GM23338 (cell line): ENCODE data around the gene DIP2C. TPM values are rescaled to one million over a fixed set of nuclear protein-coding genes. Genes with fewer than 3 reads are reported as not detected.

Experiments used
- ATAC-seq: fragments of 200-7000 bp; cut with Tn5 transposase; 3 replicates; pipeline ENCODE4 v1.9.1; 2020
- DNase-seq: peaks from one replicate; pipeline ENCODE4 v3.0.0-alpha.2; 2015; ENCODE audit warnings: low spot score
- H2AFZ ChIP-seq: fragments of 200-600 bp; sonication (generic); 2 replicates; pipeline ENCODE4 v1.8.0; 2016; ENCODE audit warnings: antibody characterized with exemption, mild to moderate bottlenecking, moderate library complexity
- H3F3A ChIP-seq: fragments of 200-600 bp; sonication (generic); replicated peaks from 2 replicates; pipeline ENCODE4 v1.8.0; 2017; ENCODE audit warnings: antibody characterized with exemption, mixed run types, low read depth
- H3K27ac ChIP-seq: fragments of 200-600 bp; sonication (generic); 2 replicates; pipeline ENCODE4 v1.6.1; 2016; ENCODE audit warnings: low read depth
- H3K27me3 ChIP-seq: fragments of 200-600 bp; sonication (generic); 2 replicates; pipeline ENCODE4 v1.8.0; 2016; ENCODE audit warnings: mild to moderate bottlenecking, mixed run types, moderate library complexity; ENCODE audit not compliant: insufficient read depth
- H3K36me3 ChIP-seq: fragments of 200-600 bp; sonication (generic); 2 replicates; pipeline ENCODE4 v1.8.0; 2016; ENCODE audit warnings: mild to moderate bottlenecking; ENCODE audit not compliant: insufficient read depth
- H3K4me1 ChIP-seq: fragments of 200-600 bp; sonication (generic); 2 replicates; pipeline ENCODE4 v1.8.0; 2016; ENCODE audit warnings: mild to moderate bottlenecking, moderate library complexity; ENCODE audit not compliant: insufficient read depth
- H3K4me2 ChIP-seq: fragments of 200-600 bp; sonication (generic); 2 replicates; pipeline ENCODE4 v1.7.1; 2017; ENCODE audit warnings: mixed run types
- H3K4me3 ChIP-seq: fragments of 200-600 bp; sonication (generic); 2 replicates; pipeline ENCODE4 v1.6.1; 2016; ENCODE audit warnings: mixed run types
- H3K79me2 ChIP-seq: fragments of 200-600 bp; sonication (generic); replicated peaks from 2 replicates; pipeline ENCODE4 v1.8.0; 2017; ENCODE audit warnings: mild to moderate bottlenecking; ENCODE audit not compliant: insufficient read depth
- H3K9me2 ChIP-seq: fragments of 200-600 bp; sonication (generic); 2 replicates; pipeline ENCODE4 v1.8.0; 2017; ENCODE audit not compliant: insufficient read depth
- H4K20me1 ChIP-seq: fragments of 200-600 bp; sonication (generic); replicated peaks from 2 replicates; pipeline ENCODE4 v1.8.0; 2017; ENCODE audit warnings: mild to moderate bottlenecking; ENCODE audit not compliant: insufficient read depth
- H3K27ac Mint-ChIP-seq: 2 replicates; pipeline ENCODE4 v1.8.0; 2020; ENCODE audit warnings: inconsistent platforms, mild to moderate bottlenecking, moderate library complexity, mixed read lengths
- H3K27me3 Mint-ChIP-seq: 3 replicates; pipeline ENCODE4 v1.8.0; 2022; ENCODE audit warnings: low read depth, mild to moderate bottlenecking, moderate library complexity, mixed read lengths, inconsistent platforms; ENCODE audit not compliant: insufficient read depth, poor library complexity
- H3K36me3 Mint-ChIP-seq: 3 replicates; pipeline ENCODE4 v1.8.0; 2021; ENCODE audit warnings: low read depth, mild to moderate bottlenecking, inconsistent platforms, moderate library complexity, mixed read lengths
- H3K4me1 Mint-ChIP-seq: 3 replicates; pipeline ENCODE4 v1.8.0; 2020; ENCODE audit warnings: mild to moderate bottlenecking, inconsistent platforms, mixed read lengths
- H3K4me3 Mint-ChIP-seq: 3 replicates; pipeline ENCODE4 v1.8.0; 2021; ENCODE audit warnings: moderate library complexity, mild to moderate bottlenecking, inconsistent platforms, mixed read lengths
- H3K9me3 Mint-ChIP-seq: 3 replicates; pipeline ENCODE4 v1.8.0; 2020; ENCODE audit warnings: moderate library complexity, mild to moderate bottlenecking, inconsistent platforms, mixed read lengths
- CTCF ChIP-seq, 2 experiments: fragments of 200-600 bp in 1 of 2; sonication (generic) in 1 of 2; conservative IDR thresholded peaks; 2 replicates each; pipeline versions ENCODE4 v1.5.1 to v1.6.1; 2016 to 2017; ENCODE audit warnings: antibody characterized with exemption in 2 of 2, low read depth in 2 of 2, mild to moderate bottlenecking in 2 of 2, moderate library complexity in 1 of 2
- EZH2phosphoT487 ChIP-seq: fragments of 200-600 bp; sonication (generic); IDR thresholded peaks from one replicate; pipeline ENCODE4 v1.8.1; 2018; ENCODE audit warnings: antibody characterized with exemption; ENCODE audit not compliant: unreplicated experiment
- NANOG ChIP-seq: IDR thresholded peaks from 2 replicates; pipeline ENCODE4 v1.6.1; 2016; ENCODE audit warnings: antibody characterized with exemption, borderline replicate concordance
- polyA plus RNA-seq: library from polyadenylated mRNA; unstranded; fragments of >200 nt; fragmentation: Nextera tagmentation; extraction: Ambion mirVana; gene quantifications from 2 replicates; pipeline ENCODE4 v1.2.1, GENCODE V29; 2016
- total RNA-seq: library from RNA; depleted of rRNA; stranded (reverse); fragments of >200 nt; shearing (Covaris generic); gene quantifications from 2 replicates; pipeline ENCODE4 v1.2.3, GENCODE V29; 2014
- TF ChIP-seq, protein P1 (sequence below): fragments of 250-450 bp; sonication (Bioruptor Pico); IDR thresholded peaks from 2 replicates; pipeline ENCODE4 v1.5.0; 2020; ENCODE audit warnings: mild to moderate bottlenecking, moderate library complexity
- TF ChIP-seq, protein P2 (sequence below): IDR thresholded peaks from 2 replicates; pipeline ENCODE4 v1.6.1; 2016; ENCODE audit warnings: antibody characterized with exemption

DIP2C gene
- total and polyA plus RNA-seq, 2 experiments from 2014 or later: 5.1 to 7.7 TPM

GRCh38 chr10:624605-625332, 64.7 kb downstream of the DIP2C start (continued):
- no peak for TF ChIP-seq CTCF (conservative IDR thresholded peaks at IDR 0.05; ENCODE audit: low read depth in 2 of 2)
- TF ChIP-seq NANOG: no peak

DNA sequence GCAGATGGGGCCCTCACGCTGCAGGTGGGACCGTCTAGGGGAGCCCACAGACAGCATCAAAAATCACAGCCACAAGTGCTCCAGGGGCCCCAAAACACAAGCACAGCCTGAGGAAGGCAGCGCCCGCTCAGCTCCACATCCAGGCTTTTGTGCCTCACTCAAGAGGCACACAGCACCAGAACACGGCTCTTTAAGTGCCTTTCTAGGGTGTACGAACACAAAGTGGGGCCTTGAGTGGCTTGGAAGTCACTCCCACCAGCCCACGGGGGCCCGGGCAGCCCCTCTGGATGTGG, 65.2 kb downstream of the DIP2C start:
- DNase-seq (no peak), ATAC-seq (peak; percentile 21)
- Histone ChIP-seq H3K79me2 (peaks cover 18% of the 10 kb centered on the region), H3K27ac (no peak overlapping the region), H3K9me2 (no peaks in the 10 kb centered on the region), H3K4me2 (no peak overlapping the region), H4K20me1 (no peaks in the 10 kb centered on the region), H3K4me1 (peaks cover 12% of the 10 kb centered on the region), H3K36me3 (no peaks in the 10 kb centered on the region), H3K27me3 (no peaks in the 10 kb centered on the region), H3K4me3 (no peak overlapping the region), H2AFZ (no peak overlapping the region), H3F3A (peaks cover 3% of the 10 kb centered on the region; the same call in 1 of the 2 replicates)
- Mint-ChIP-seq H3K27ac (peak overlapping the region; percentile 29; the same call in 1 of the 2 replicates), H3K27me3 (peaks cover 17% of the 10 kb centered on the region), H3K36me3 (no peaks in the 10 kb centered on the region; the same call in 2 of the 3 replicates), H3K9me3 (no peaks in the 10 kb centered on the region), H3K4me1 (peaks cover 39% of the 10 kb centered on the region), H3K4me3 (peak overlapping the region; percentile 51)
- TF ChIP-seq, protein P1, sequence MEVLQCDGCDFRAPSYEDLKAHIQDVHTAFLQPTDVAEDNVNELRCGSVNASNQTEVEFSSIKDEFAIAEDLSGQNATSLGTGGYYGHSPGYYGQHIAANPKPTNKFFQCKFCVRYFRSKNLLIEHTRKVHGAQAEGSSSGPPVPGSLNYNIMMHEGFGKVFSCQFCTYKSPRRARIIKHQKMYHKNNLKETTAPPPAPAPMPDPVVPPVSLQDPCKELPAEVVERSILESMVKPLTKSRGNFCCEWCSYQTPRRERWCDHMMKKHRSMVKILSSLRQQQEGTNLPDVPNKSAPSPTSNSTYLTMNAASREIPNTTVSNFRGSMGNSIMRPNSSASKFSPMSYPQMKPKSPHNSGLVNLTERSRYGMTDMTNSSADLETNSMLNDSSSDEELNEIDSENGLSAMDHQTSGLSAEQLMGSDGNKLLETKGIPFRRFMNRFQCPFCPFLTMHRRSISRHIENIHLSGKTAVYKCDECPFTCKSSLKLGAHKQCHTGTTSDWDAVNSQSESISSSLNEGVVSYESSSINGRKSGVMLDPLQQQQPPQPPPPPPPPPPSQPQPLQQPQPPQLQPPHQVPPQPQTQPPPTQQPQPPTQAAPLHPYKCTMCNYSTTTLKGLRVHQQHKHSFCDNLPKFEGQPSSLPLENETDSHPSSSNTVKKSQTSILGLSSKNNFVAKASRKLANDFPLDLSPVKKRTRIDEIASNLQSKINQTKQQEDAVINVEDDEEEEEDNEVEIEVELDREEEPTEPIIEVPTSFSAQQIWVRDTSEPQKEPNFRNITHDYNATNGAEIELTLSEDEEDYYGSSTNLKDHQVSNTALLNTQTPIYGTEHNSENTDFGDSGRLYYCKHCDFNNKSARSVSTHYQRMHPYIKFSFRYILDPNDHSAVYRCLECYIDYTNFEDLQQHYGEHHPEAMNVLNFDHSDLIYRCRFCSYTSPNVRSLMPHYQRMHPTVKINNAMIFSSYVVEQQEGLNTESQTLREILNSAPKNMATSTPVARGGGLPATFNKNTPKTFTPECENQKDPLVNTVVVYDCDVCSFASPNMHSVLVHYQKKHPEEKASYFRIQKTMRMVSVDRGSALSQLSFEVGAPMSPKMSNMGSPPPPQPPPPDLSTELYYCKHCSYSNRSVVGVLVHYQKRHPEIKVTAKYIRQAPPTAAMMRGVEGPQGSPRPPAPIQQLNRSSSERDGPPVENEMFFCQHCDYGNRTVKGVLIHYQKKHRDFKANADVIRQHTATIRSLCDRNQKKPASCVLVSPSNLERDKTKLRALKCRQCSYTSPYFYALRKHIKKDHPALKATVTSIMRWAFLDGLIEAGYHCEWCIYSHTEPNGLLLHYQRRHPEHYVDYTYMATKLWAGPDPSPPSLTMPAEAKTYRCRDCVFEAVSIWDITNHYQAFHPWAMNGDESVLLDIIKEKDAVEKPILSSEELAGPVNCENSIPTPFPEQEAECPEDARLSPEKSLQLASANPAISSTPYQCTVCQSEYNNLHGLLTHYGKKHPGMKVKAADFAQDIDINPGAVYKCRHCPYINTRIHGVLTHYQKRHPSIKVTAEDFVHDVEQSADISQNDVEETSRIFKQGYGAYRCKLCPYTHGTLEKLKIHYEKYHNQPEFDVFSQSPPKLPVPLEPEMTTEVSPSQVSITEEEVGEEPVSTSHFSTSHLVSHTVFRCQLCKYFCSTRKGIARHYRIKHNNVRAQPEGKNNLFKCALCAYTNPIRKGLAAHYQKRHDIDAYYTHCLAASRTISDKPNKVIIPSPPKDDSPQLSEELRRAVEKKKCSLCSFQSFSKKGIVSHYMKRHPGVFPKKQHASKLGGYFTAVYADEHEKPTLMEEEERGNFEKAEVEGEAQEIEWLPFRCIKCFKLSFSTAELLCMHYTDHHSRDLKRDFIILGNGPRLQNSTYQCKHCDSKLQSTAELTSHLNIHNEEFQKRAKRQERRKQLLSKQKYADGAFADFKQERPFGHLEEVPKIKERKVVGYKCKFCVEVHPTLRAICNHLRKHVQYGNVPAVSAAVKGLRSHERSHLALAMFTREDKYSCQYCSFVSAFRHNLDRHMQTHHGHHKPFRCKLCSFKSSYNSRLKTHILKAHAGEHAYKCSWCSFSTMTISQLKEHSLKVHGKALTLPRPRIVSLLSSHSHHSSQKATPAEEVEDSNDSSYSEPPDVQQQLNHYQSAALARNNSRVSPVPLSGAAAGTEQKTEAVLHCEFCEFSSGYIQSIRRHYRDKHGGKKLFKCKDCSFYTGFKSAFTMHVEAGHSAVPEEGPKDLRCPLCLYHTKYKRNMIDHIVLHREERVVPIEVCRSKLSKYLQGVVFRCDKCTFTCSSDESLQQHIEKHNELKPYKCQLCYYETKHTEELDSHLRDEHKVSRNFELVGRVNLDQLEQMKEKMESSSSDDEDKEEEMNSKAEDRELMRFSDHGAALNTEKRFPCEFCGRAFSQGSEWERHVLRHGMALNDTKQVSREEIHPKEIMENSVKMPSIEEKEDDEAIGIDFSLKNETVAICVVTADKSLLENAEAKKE (CRISPR knock-in tag): no peak
- no peak for TF ChIP-seq EZH2phosphoT487
- TF ChIP-seq, protein P2, sequence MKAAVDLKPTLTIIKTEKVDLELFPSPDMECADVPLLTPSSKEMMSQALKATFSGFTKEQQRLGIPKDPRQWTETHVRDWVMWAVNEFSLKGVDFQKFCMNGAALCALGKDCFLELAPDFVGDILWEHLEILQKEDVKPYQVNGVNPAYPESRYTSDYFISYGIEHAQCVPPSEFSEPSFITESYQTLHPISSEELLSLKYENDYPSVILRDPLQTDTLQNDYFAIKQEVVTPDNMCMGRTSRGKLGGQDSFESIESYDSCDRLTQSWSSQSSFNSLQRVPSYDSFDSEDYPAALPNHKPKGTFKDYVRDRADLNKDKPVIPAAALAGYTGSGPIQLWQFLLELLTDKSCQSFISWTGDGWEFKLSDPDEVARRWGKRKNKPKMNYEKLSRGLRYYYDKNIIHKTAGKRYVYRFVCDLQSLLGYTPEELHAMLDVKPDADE: no peak
